Measurements from ENCODE around the gene MYO16.

- no peak for TF ChIP-seq ZNF274 (IDR thresholded peaks at IDR 0.05; ENCODE audit: low read depth, low read length)
- TF ChIP-seq YY1 (IDR thresholded peaks at IDR 0.05; ENCODE audit: insufficient read depth, insufficient read length), result no peak
Measured at GRCh38 chr13:109128121-109128520, 498.7 kb downstream of the MYO16 start.
